ENCODE data around the gene METRN. TPM values are rescaled to one million over a fixed set of nuclear protein-coding genes. Genes with fewer than 3 reads are reported as not detected.

METRN gene
- total and polyA plus RNA-seq, 4 donors = 10.9 to 67.3 (median 41.5) TPM

DNA sequence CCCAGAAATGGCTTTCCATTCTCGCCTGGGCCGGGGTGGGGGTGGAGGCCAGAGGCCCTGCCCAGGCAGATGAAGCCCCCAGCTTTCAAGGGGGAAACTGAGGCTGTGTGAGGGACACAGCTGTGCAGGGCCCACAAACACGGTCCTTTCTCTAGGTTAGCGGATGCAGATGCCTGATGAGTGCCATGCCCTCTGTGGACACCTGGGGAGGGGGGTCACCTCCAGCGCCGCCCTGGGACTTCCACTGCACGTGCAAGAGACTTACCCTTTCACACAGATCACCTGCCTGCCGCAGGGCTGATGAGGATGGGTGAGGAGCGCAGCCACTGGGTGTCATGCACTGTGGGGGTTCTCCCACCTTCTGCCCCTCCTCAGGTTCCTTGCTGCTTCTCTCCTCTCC, 3.5 kb downstream of the METRN start:
- no peak overlapping the region for H3K4me3 ChIP-seq
- H3K36me3 ChIP-seq (ENCODE audit: control insufficient read depth in 4 of 4, insufficient read depth in 4 of 4, low read length in 4 of 4) = no peaks in the 10 kb centered on the region
- 89 to 93% methylated on average over 9 of the region's 9 CpGs for WGBS, 2 donors
- H3K9me3 ChIP-seq (ENCODE audit: control insufficient read depth in 4 of 4, insufficient read depth in 3 of 4, low read length in 3 of 4) = no peaks in the 10 kb centered on the region
- no peak overlapping the region for H3K27ac ChIP-seq (ENCODE audit: low read depth in 1 of 2, low read length in 1 of 2)
- TF ChIP-seq, protein P1, sequence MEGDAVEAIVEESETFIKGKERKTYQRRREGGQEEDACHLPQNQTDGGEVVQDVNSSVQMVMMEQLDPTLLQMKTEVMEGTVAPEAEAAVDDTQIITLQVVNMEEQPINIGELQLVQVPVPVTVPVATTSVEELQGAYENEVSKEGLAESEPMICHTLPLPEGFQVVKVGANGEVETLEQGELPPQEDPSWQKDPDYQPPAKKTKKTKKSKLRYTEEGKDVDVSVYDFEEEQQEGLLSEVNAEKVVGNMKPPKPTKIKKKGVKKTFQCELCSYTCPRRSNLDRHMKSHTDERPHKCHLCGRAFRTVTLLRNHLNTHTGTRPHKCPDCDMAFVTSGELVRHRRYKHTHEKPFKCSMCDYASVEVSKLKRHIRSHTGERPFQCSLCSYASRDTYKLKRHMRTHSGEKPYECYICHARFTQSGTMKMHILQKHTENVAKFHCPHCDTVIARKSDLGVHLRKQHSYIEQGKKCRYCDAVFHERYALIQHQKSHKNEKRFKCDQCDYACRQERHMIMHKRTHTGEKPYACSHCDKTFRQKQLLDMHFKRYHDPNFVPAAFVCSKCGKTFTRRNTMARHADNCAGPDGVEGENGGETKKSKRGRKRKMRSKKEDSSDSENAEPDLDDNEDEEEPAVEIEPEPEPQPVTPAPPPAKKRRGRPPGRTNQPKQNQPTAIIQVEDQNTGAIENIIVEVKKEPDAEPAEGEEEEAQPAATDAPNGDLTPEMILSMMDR (IDR thresholded peaks at IDR 0.05; ENCODE audit: control extremely low read depth, extremely low read depth) = no peak
- H3K4me1 ChIP-seq (ENCODE audit: control insufficient read depth in 5 of 5, insufficient read depth in 5 of 5, low read length in 5 of 5) = peaks cover 0 to 30% (median 13%) of the 10 kb centered on the region in 5 donors
- H3K9ac ChIP-seq (ENCODE audit: insufficient read depth in 1 of 2, low read length in 2 of 2) = no peak overlapping the region
- H3K27me3 ChIP-seq (ENCODE audit: control insufficient read depth in 3 of 3, insufficient read depth in 3 of 3, low read length in 2 of 3) = peaks cover 0 to 9% (median 0%) of the 10 kb centered on the region in 3 donors
- DNase-seq (no peak), ATAC-seq (ENCODE audit: insufficient read depth, low FRiP score) (no peak)

DNA sequence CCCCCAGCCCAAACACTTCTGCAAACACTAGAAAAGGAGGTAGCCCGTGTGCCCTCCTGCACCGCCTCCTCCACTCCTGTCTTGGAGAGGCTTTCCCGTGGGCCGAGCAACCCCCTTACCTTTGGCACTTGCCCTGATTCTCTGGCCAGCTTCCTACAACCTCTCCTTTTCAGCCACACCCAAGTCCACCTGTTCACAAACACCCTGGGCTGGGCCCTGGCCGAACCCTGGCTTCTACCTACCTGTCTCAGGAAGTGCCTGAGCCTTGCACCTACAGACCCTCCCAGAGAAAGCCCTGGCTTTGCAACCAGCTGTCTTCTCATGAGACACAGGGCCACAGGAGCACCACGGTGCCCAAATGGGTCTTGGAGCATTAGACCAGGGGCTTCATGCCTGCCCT, 4.0 kb downstream of the METRN start:
- no peak overlapping the region for H3K4me3 ChIP-seq
- H3K9ac ChIP-seq (ENCODE audit: insufficient read depth in 1 of 2, low read length in 2 of 2) = no peak overlapping the region
- no peak overlapping the region for H3K27ac ChIP-seq (ENCODE audit: low read depth in 1 of 2, low read length in 1 of 2)
- no peak for DNase-seq
- H3K36me3 ChIP-seq (ENCODE audit: control insufficient read depth in 4 of 4, insufficient read depth in 4 of 4, low read length in 4 of 4) = no peaks in the 10 kb centered on the region
- H3K27me3 ChIP-seq (ENCODE audit: control insufficient read depth in 3 of 3, insufficient read depth in 3 of 3, low read length in 2 of 3) = peaks cover 0 to 9% (median 0%) of the 10 kb centered on the region in 3 donors
- no peaks in the 10 kb centered on the region for H3K9me3 ChIP-seq (ENCODE audit: control insufficient read depth in 4 of 4, insufficient read depth in 3 of 4, low read length in 3 of 4)
- H3K4me1 ChIP-seq (ENCODE audit: control insufficient read depth in 5 of 5, insufficient read depth in 5 of 5, low read length in 5 of 5) = peaks cover 0 to 30% (median 13%) of the 10 kb centered on the region in 5 donors
- TF ChIP-seq, protein P1 (IDR thresholded peaks at IDR 0.05; ENCODE audit: control extremely low read depth, extremely low read depth) = no peak
- 77 to 79% methylated on average over 6 of the region's 6 CpGs for WGBS, 2 donors
- no peak for ATAC-seq (ENCODE audit: insufficient read depth, low FRiP score)

DNA sequence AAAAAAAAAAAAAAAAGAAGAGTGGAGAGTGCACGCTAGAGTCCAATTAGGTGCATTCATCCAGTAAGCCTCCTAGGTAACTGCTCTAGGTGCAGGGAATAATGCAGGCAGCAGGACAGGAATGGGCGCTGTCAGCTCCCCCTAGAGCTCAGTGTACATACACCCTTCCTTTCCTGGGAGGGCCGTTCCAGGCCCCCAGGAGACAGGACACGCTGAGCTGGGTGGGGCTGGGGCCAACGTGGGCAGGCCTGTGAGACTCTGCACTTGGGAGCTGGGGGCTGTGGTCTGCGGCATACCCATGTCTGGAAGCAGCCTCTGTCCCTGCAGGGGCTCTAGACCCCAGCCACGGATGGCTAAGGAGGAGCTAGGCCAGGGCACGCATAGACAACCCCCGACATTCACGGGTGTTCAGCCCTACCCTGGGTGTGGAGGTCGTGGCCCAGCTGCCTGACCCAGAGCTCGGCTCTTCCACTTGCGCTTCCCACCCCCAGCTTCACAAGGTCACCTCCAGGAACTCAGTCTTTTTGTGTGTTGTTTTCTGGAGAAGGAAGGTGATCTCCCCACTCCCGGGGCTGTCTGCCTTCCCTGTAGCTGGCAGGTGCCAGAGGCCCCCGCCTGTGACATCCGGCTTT, 5.0 kb downstream of the METRN start:
- Histone ChIP-seq H3K9me3 (ENCODE audit: control insufficient read depth in 4 of 4, insufficient read depth in 3 of 4, low read length in 3 of 4) (no peaks in the 10 kb centered on the region), H3K4me3 (no peak overlapping the region), H3K4me1 (ENCODE audit: control insufficient read depth in 5 of 5, insufficient read depth in 5 of 5, low read length in 5 of 5) (peaks cover 0 to 30% (median 13%) of the 10 kb centered on the region in 5 donors), H3K36me3 (ENCODE audit: control insufficient read depth in 4 of 4, insufficient read depth in 4 of 4, low read length in 4 of 4) (no peaks in the 10 kb centered on the region), H3K9ac (ENCODE audit: insufficient read depth in 1 of 2, low read length in 2 of 2) (no peak overlapping the region), H3K27me3 (ENCODE audit: control insufficient read depth in 3 of 3, insufficient read depth in 3 of 3, low read length in 2 of 3) (peaks cover 0 to 9% (median 0%) of the 10 kb centered on the region in 3 donors), H3K27ac (ENCODE audit: low read depth in 1 of 2, low read length in 1 of 2) (peak overlapping the region in 1 of 2 donors; percentile 91)
- ATAC-seq (ENCODE audit: insufficient read depth, low FRiP score) (no peak), DNase-seq (no peak)
- TF ChIP-seq, protein P1 (IDR thresholded peaks at IDR 0.05; ENCODE audit: control extremely low read depth, extremely low read depth) = no peak
- 11 to 12% methylated on average over 16 of the region's 16 CpGs for whole genome bisulfite sequencing, 2 donors

Data from lung (tissue), 12 donors.